ENCODE measurements around the gene PSMB2.

Gene PSMB2

DNA sequence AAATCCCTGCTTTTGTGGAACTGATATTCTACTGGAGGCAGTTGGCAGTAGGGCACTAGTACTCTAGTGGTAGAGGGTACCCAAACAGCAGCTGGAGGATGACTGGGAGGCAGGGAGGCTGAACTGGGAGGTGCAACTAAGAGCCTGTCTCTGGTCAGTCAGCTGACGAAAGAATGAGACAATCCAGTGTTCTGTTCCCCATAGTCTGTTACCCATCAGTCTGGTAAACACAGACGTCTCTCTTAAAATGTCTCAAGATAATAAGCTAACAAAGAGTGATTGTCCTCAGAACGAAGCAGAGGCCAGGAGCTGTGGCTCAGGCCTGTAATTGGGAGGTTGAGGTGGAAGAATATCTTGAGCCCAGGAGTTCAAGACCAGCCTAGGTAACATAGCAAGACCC, 37.9 kb downstream of the PSMB2 start:
- peaks cover 58% of the 10 kb centered on the region for H3K36me3 ChIP-seq
- H3K27ac ChIP-seq = no peak overlapping the region
- TF ChIP-seq, protein P1, sequence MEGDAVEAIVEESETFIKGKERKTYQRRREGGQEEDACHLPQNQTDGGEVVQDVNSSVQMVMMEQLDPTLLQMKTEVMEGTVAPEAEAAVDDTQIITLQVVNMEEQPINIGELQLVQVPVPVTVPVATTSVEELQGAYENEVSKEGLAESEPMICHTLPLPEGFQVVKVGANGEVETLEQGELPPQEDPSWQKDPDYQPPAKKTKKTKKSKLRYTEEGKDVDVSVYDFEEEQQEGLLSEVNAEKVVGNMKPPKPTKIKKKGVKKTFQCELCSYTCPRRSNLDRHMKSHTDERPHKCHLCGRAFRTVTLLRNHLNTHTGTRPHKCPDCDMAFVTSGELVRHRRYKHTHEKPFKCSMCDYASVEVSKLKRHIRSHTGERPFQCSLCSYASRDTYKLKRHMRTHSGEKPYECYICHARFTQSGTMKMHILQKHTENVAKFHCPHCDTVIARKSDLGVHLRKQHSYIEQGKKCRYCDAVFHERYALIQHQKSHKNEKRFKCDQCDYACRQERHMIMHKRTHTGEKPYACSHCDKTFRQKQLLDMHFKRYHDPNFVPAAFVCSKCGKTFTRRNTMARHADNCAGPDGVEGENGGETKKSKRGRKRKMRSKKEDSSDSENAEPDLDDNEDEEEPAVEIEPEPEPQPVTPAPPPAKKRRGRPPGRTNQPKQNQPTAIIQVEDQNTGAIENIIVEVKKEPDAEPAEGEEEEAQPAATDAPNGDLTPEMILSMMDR (IDR thresholded peaks at IDR 0.05) = no peak
- H3K4me3 ChIP-seq (ENCODE audit: low read depth in 1 of 2, low read length in 1 of 2) = no peak overlapping the region
- H3K27me3 ChIP-seq = no peaks in the 10 kb centered on the region
- H3K4me1 ChIP-seq (ENCODE audit: control insufficient read depth in 1 of 2, insufficient read depth in 1 of 2, low read depth in 1 of 2, low read length in 1 of 2) = no peaks in the 10 kb centered on the region
- no peaks in the 10 kb centered on the region for H3K9me3 ChIP-seq

DNA sequence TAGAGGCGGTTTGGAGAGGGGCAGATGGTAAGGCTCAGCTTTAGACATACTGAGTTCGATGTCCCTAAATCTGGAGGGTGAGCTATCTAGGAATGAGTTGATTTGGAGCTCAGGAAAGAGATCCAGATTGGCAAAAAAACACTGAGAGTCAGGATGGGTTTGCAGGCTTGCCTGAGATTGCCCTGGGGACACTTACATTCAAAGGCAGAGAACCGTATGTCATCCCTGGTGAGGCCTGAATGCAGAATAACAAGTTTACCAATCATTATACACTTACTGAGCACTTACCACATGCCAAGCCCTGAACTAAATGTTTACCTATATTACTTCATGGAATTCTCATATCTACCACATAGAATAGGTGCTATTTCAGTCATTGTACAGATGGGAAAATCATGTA, 40.7 kb downstream of the PSMB2 start:
- peaks cover 41% of the 10 kb centered on the region for H3K36me3 ChIP-seq
- no peaks in the 10 kb centered on the region for H3K4me1 ChIP-seq (ENCODE audit: control insufficient read depth in 1 of 2, insufficient read depth in 1 of 2, low read depth in 1 of 2, low read length in 1 of 2)
- TF ChIP-seq, protein P1 (IDR thresholded peaks at IDR 0.05) = no peak

DNA sequence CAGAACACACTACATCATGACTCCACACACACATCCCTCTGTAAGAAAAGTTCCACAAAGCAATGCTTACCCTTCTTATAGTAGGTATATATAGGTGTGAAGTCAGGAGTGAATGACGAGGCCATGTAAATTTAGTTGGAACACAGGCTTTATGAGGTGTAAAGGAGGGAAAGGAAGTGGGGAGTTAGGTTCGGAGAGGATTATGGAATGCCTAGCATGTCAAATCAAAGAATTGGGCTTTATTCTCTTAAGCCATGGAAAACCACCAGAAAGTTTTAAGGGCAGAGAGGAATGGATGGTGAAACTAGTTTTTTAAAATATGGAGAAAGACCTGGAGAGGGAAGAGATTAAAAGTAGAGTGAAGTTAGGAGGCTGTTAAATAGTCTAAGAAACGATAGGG, 41.9 kb downstream of the PSMB2 start:
- Histone ChIP-seq H3K4me3 (ENCODE audit: low read depth in 1 of 2, low read length in 1 of 2) (no peak overlapping the region), H3K36me3 (peaks cover 37% of the 10 kb centered on the region), H3K9me3 (no peaks in the 10 kb centered on the region), H3K27ac (no peak overlapping the region), H3K4me1 (ENCODE audit: control insufficient read depth in 1 of 2, insufficient read depth in 1 of 2, low read depth in 1 of 2, low read length in 1 of 2) (no peaks in the 10 kb centered on the region), H3K27me3 (no peaks in the 10 kb centered on the region)
- TF ChIP-seq, protein P1 (IDR thresholded peaks at IDR 0.05) = no peak

More for the DNA sequence above, 40.7 kb downstream of the PSMB2 start:
- no peaks in the 10 kb centered on the region for H3K9me3 ChIP-seq
- H3K4me3 ChIP-seq (ENCODE audit: low read depth in 1 of 2, low read length in 1 of 2) = no peak overlapping the region
- no peaks in the 10 kb centered on the region for H3K27me3 ChIP-seq
- no peak overlapping the region for H3K27ac ChIP-seq

DNA sequence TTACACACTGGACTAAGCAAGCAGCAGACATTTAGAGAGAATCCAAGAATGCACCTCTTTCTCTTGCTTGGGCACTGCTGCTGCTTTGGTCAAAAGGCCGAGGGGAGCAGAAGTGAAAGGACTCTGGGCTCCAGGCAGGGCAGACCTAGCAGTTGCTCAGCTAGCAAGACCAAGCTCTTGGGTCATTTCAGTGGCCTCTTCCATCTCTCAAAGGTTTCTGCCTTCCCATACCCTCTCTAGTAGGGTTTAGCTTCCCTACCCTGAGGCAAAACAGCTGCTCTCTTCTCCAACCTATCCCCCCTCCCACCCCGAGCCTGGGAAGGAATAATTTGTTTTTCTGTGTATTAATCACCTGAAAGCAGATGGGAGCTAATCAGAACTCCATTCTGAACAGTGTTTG, 42.4 kb downstream of the PSMB2 start:
- TF ChIP-seq, protein P1 (IDR thresholded peaks at IDR 0.05) = no peak
- Histone ChIP-seq H3K4me1 (ENCODE audit: control insufficient read depth in 1 of 2, insufficient read depth in 1 of 2, low read depth in 1 of 2, low read length in 1 of 2) (no peaks in the 10 kb centered on the region), H3K36me3 (peaks cover 35% of the 10 kb centered on the region), H3K4me3 (ENCODE audit: low read depth in 1 of 2, low read length in 1 of 2) (no peak overlapping the region), H3K27me3 (no peaks in the 10 kb centered on the region), H3K27ac (no peak overlapping the region), H3K9me3 (no peaks in the 10 kb centered on the region)

DNA sequence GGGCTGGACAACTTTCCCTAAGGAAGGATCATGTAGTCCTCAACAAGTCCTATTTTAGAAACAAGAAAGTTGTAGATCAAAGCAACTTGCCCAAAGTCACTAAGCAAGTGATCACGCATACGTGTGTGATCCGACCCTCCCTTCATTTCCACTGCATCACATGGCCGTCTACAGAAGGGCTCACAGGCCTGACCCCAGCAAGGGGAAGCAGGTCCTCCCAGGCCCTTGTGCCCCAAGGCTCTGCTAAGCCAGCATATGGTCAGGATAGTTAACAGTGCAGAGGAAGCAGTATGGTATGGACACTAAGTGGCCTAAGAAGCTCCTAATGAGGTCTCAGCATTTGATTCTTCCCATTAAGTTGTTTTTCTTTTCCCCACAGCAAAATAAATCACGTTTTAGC, 43.5 kb downstream of the PSMB2 start:
- Histone ChIP-seq H3K36me3 (peaks cover 38% of the 10 kb centered on the region), H3K4me1 (ENCODE audit: control insufficient read depth in 1 of 2, insufficient read depth in 1 of 2, low read depth in 1 of 2, low read length in 1 of 2) (no peaks in the 10 kb centered on the region)
- TF ChIP-seq, protein P1 (IDR thresholded peaks at IDR 0.05) = no peak

DNA sequence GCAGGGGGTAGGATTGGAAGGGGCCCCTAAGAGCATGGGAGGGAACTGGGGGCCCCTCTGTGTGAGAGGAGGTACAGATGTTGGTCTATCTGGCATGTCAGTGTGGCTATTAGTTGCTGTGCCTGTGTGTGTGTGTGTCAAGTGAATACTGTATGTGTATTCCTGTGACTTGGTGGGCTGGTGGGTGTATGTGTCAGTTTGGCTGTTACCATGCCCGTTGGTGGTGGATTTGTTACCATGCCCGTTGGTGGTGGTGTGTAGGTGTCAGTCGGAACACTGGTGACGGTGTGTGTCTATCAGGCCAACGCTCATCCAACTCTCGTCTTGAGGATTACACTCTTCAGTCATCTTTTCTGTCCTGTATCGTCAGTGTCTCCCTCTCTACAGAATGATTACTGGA, 45.6 kb downstream of the PSMB2 start:
- Histone ChIP-seq H3K36me3 (peaks cover 40% of the 10 kb centered on the region), H3K9me3 (no peaks in the 10 kb centered on the region), H3K4me1 (ENCODE audit: control insufficient read depth in 1 of 2, insufficient read depth in 1 of 2, low read depth in 1 of 2, low read length in 1 of 2) (no peaks in the 10 kb centered on the region), H3K4me3 (ENCODE audit: low read depth in 1 of 2, low read length in 1 of 2) (no peak overlapping the region), H3K27ac (no peak overlapping the region), H3K27me3 (no peaks in the 10 kb centered on the region)
- TF ChIP-seq, protein P1 (IDR thresholded peaks at IDR 0.05) = no peak

More for the DNA sequence above, 43.5 kb downstream of the PSMB2 start:
- Histone ChIP-seq H3K27me3 (no peaks in the 10 kb centered on the region), H3K9me3 (no peaks in the 10 kb centered on the region), H3K27ac (no peak overlapping the region), H3K4me3 (ENCODE audit: low read depth in 1 of 2, low read length in 1 of 2) (no peak overlapping the region)
